Karpas-422 (cell line): ENCODE measurements around the gene DBH. TPM values are rescaled to one million over a fixed set of nuclear protein-coding genes. Genes with fewer than 3 reads are reported as not detected.

Experiments
- DNase-seq: peaks from one replicate; pipeline ENCODE4 v3.0.0-alpha.2; 2015
- H2AFZ ChIP-seq: fragments of 200-600 bp; sonication (generic); 2 replicates; pipeline ENCODE4 v1.6.1; 2014; ENCODE audit warnings: antibody characterized with exemption, low read length, mixed read lengths
- H3K27ac ChIP-seq: fragments of 200-600 bp; sonication (generic); 2 replicates; pipeline ENCODE4 v1.5.1; 2014; ENCODE audit warnings: mild to moderate bottlenecking, low read length, moderate library complexity
- H3K27me3 ChIP-seq: fragments of 200-600 bp; sonication (generic); 2 replicates; pipeline ENCODE4 v1.6.1; 2014; ENCODE audit warnings: low read length, mixed read lengths
- H3K36me3 ChIP-seq: fragments of 200-600 bp; sonication (generic); 2 replicates; pipeline ENCODE4 v1.6.1; 2014; ENCODE audit warnings: low read length, mixed read lengths; ENCODE audit not compliant: insufficient read depth
- H3K4me1 ChIP-seq: fragments of 200-600 bp; sonication (generic); 2 replicates; pipeline ENCODE4 v1.6.1; 2014; ENCODE audit warnings: mild to moderate bottlenecking, low read length, mixed read lengths
- H3K4me2 ChIP-seq: fragments of 200-600 bp; sonication (generic); 2 replicates; pipeline ENCODE4 v1.6.1; 2014; ENCODE audit warnings: low read length, low read depth, mild to moderate bottlenecking; ENCODE audit not compliant: poor library complexity, severe bottlenecking
- H3K4me3 ChIP-seq: fragments of 200-600 bp; sonication (generic); 2 replicates; pipeline ENCODE4 v1.5.1; 2014; ENCODE audit warnings: mild to moderate bottlenecking, antibody characterized with exemption, low read length, mixed read lengths
- H3K79me2 ChIP-seq: fragments of 200-600 bp; sonication (generic); 2 replicates; pipeline ENCODE4 v1.6.1; 2014; ENCODE audit warnings: mild to moderate bottlenecking, low read length, mixed read lengths
- H3K9ac ChIP-seq: fragments of 200-600 bp; sonication (generic); 2 replicates; pipeline ENCODE4 v1.6.0; 2014; ENCODE audit warnings: low read length
- H3K9me2 ChIP-seq: fragments of 200-600 bp; sonication (generic), shearing (Covaris generic); replicated peaks from 2 replicates; pipeline ENCODE4 v1.6.0; 2014; ENCODE audit warnings: mild to moderate bottlenecking, low read length, moderate library complexity; ENCODE audit not compliant: insufficient read depth
- H3K9me3 ChIP-seq: fragments of 300-700, 200-600 bp; sonication (generic); 2 replicates; pipeline ENCODE4 v1.6.1; 2014; ENCODE audit warnings: low read length, mixed read lengths
- H4K20me1 ChIP-seq: fragments of 200-600 bp; sonication (generic); 2 replicates; pipeline ENCODE4 v1.6.1; 2014; ENCODE audit warnings: mild to moderate bottlenecking, antibody characterized with exemption, low read length, low read depth; ENCODE audit not compliant: insufficient read depth
- total RNA-seq: library from RNA; depleted of rRNA; stranded (reverse); fragments of >200 nt; shearing (Covaris generic); gene quantifications from 2 replicates; pipeline ENCODE4 v1.2.3, GENCODE V29; 2014; ENCODE audit warnings: low replicate concordance

Gene DBH
- total RNA-seq, 1 experiment from 2014 or later = not detected

GRCh38 chr9:133633681-133634080 lies 2.5 kb upstream of the DBH start:
- H3K27me3 ChIP-seq = no peaks in the 10 kb centered on the region
- no peak overlapping the region for H3K4me3 ChIP-seq
- H3K27ac ChIP-seq = no peak overlapping the region
- H3K9ac ChIP-seq = no peak overlapping the region
- no peaks in the 10 kb centered on the region for H3K79me2 ChIP-seq
- no peaks in the 10 kb centered on the region for H3K9me3 ChIP-seq
- no peak overlapping the region for H3K4me2 ChIP-seq
- DNase-seq = no peak
- no peak overlapping the region for H2AFZ ChIP-seq
- H3K36me3 ChIP-seq = no peaks in the 10 kb centered on the region
- no peaks in the 10 kb centered on the region for H4K20me1 ChIP-seq
- H3K4me1 ChIP-seq = no peaks in the 10 kb centered on the region
- H3K9me2 ChIP-seq = no peaks in the 10 kb centered on the region

- no peaks in the 10 kb centered on the region for H3K9me2 ChIP-seq
- no peaks in the 10 kb centered on the region for H3K79me2 ChIP-seq
- H3K4me2 ChIP-seq = no peak overlapping the region
- no peak overlapping the region for H2AFZ ChIP-seq
- H3K4me3 ChIP-seq = no peak overlapping the region
- no peaks in the 10 kb centered on the region for H3K27me3 ChIP-seq
- no peaks in the 10 kb centered on the region for H3K36me3 ChIP-seq
- no peak for DNase-seq
- no peak overlapping the region for H3K27ac ChIP-seq
- no peak overlapping the region for H3K9ac ChIP-seq
- H3K4me1 ChIP-seq = no peaks in the 10 kb centered on the region
- H4K20me1 ChIP-seq = no peaks in the 10 kb centered on the region
- H3K9me3 ChIP-seq = no peaks in the 10 kb centered on the region
Observed at GRCh38 chr9:133634081-133634691, 2.0 kb upstream of the DBH start.

GRCh38 chr9:133635098-133635497 lies 1.1 kb upstream of the DBH start:
- no peak for DNase-seq
- Histone ChIP-seq H4K20me1 (0 out of 2 replicates have a peak, but pooled peaks cover under 1% of the 10 kb centered on the region), H3K4me3 (no peak overlapping the region), H3K27me3 (no peaks in the 10 kb centered on the region), H2AFZ (no peak overlapping the region), H3K4me1 (no peaks in the 10 kb centered on the region), H3K27ac (no peak overlapping the region), H3K9me2 (no peaks in the 10 kb centered on the region), H3K9me3 (no peaks in the 10 kb centered on the region), H3K36me3 (no peaks in the 10 kb centered on the region), H3K79me2 (no peaks in the 10 kb centered on the region), H3K9ac (no peak overlapping the region), H3K4me2 (no peak overlapping the region)

- Histone ChIP-seq H4K20me1 (0 out of 2 replicates have a peak, but pooled peaks cover 3% of the 10 kb centered on the region), H3K27ac (no peak overlapping the region), H3K9me2 (no peaks in the 10 kb centered on the region), H3K4me3 (no peak overlapping the region), H3K4me2 (no peak overlapping the region), H3K9me3 (no peaks in the 10 kb centered on the region), H3K27me3 (no peaks in the 10 kb centered on the region), H3K9ac (no peak overlapping the region), H3K4me1 (no peaks in the 10 kb centered on the region), H2AFZ (no peak overlapping the region), H3K36me3 (no peaks in the 10 kb centered on the region), H3K79me2 (no peaks in the 10 kb centered on the region)
- DNase-seq = no peak
Observed at GRCh38 chr9:133636902-133637301, 739 bp downstream of the DBH start.

- H3K9me3 ChIP-seq = no peaks in the 10 kb centered on the region
- no peaks in the 10 kb centered on the region for H3K36me3 ChIP-seq
- no peak overlapping the region for H3K4me2 ChIP-seq
- H3K4me1 ChIP-seq = no peaks in the 10 kb centered on the region
- H2AFZ ChIP-seq = no peak overlapping the region
- no peaks in the 10 kb centered on the region for H3K9me2 ChIP-seq
- DNase-seq = no peak
- H3K27me3 ChIP-seq = no peaks in the 10 kb centered on the region
- no peak overlapping the region for H3K27ac ChIP-seq
- H3K9ac ChIP-seq = no peak overlapping the region
- H4K20me1 ChIP-seq = 0 out of 2 replicates have a peak, but pooled peaks cover 3% of the 10 kb centered on the region
- no peak overlapping the region for H3K4me3 ChIP-seq
- H3K79me2 ChIP-seq = no peaks in the 10 kb centered on the region
Observed at GRCh38 chr9:133637451-133638055, 1.4 kb downstream of the DBH start.

- no peak overlapping the region for H3K4me3 ChIP-seq
- no peaks in the 10 kb centered on the region for H3K4me1 ChIP-seq
- no peaks in the 10 kb centered on the region for H3K27me3 ChIP-seq
- no peak overlapping the region for H3K4me2 ChIP-seq
- no peak overlapping the region for H3K9ac ChIP-seq
- 0 out of 2 replicates have a peak, but pooled peaks cover 3% of the 10 kb centered on the region for H4K20me1 ChIP-seq
- no peak overlapping the region for H3K27ac ChIP-seq
- no peak for DNase-seq
- H3K36me3 ChIP-seq = no peaks in the 10 kb centered on the region
- H2AFZ ChIP-seq = no peak overlapping the region
- no peaks in the 10 kb centered on the region for H3K79me2 ChIP-seq
- no peaks in the 10 kb centered on the region for H3K9me3 ChIP-seq
- H3K9me2 ChIP-seq = no peaks in the 10 kb centered on the region
Observed at GRCh38 chr9:133638076-133638475, 1.9 kb downstream of the DBH start.

- Histone ChIP-seq H3K79me2 (no peaks in the 10 kb centered on the region), H4K20me1 (0 out of 2 replicates have a peak, but pooled peaks cover 3% of the 10 kb centered on the region), H3K4me2 (no peak overlapping the region), H2AFZ (no peak overlapping the region), H3K36me3 (no peaks in the 10 kb centered on the region), H3K27ac (no peak overlapping the region), H3K9me2 (no peaks in the 10 kb centered on the region), H3K4me1 (no peaks in the 10 kb centered on the region), H3K4me3 (no peak overlapping the region), H3K9ac (no peak overlapping the region), H3K27me3 (no peaks in the 10 kb centered on the region), H3K9me3 (no peaks in the 10 kb centered on the region)
- no peak for DNase-seq
Observed at GRCh38 chr9:133638711-133639110, 2.5 kb downstream of the DBH start.

GRCh38 chr9:133639613-133640012 lies 3.5 kb downstream of the DBH start:
- no peaks in the 10 kb centered on the region for H3K27me3 ChIP-seq
- DNase-seq = no peak
- no peaks in the 10 kb centered on the region for H3K79me2 ChIP-seq
- no peak overlapping the region for H2AFZ ChIP-seq
- H4K20me1 ChIP-seq = 0 out of 2 replicates have a peak, but pooled peaks cover 3% of the 10 kb centered on the region
- no peak overlapping the region for H3K4me3 ChIP-seq
- no peaks in the 10 kb centered on the region for H3K4me1 ChIP-seq
- no peak overlapping the region for H3K27ac ChIP-seq
- H3K4me2 ChIP-seq = no peak overlapping the region
- H3K9ac ChIP-seq = no peak overlapping the region
- no peaks in the 10 kb centered on the region for H3K9me3 ChIP-seq
- H3K36me3 ChIP-seq = no peaks in the 10 kb centered on the region
- H3K9me2 ChIP-seq = no peaks in the 10 kb centered on the region
